ENCODE measurements around the gene NEFH. TPM values are rescaled to one million over a fixed set of nuclear protein-coding genes. Genes with fewer than 3 reads are reported as not detected.

Gene NEFH
- polyA plus RNA-seq, 2 of the 4 experiments (the other 2 are of a cell fraction) = 0.06 to 0.23 TPM

GRCh38 chr22:29536411-29536810 lies 56.4 kb downstream of the NEFH start:
- 97% methylated on average over 3 of the region's 3 CpGs for WGBS (ENCODE audit: missing lambda C conversion rate)
- H3K4me3 ChIP-seq = no peak overlapping the region
- H3K27ac ChIP-seq = no peak overlapping the region
- no peaks in the 10 kb centered on the region for H3K9me3 ChIP-seq
- ChIA-PET CTCF (no interaction called here), POLR2A (no interaction called here)
- H3K4me2 ChIP-seq = no peak overlapping the region
- no peaks in the 10 kb centered on the region for H3K4me1 ChIP-seq
- ATAC-seq (no peak), DNase-seq (ENCODE audit: low read depth in 1 of 2, low spot score in 1 of 2) (no peak), FAIRE-seq (no peak)
- TF ChIP-seq FOSB (CRISPR knock-in tag; IDR thresholded peaks at IDR 0.05) (no peak), USF2 (IDR thresholded peaks at IDR 0.05) (no peak), KDM5A (IDR thresholded peaks at IDR 0.05) (no peak), RARB (CRISPR knock-in tag; IDR thresholded peaks at IDR 0.05) (no peak), MYC (IDR thresholded peaks at IDR 0.05; ENCODE audit: borderline replicate concordance, low read length) (no peak), EHF (CRISPR knock-in tag; IDR thresholded peaks at IDR 0.05) (no peak), EHMT2 (IDR thresholded peaks at IDR 0.05; ENCODE audit: low read depth) (no peak), POLR2AphosphoS2 (conservative IDR thresholded peaks at IDR 0.05; ENCODE audit: low read length) (no peak)

- no peak for TF ChIP-seq RNF2 (IDR thresholded peaks at IDR 0.05; ENCODE audit: borderline replicate concordance, low read depth)
- TF ChIP-seq ZC3H11A (IDR thresholded peaks at IDR 0.05) = no peak
- no peak for TF ChIP-seq NPAS2 (CRISPR knock-in tag; IDR thresholded peaks at IDR 0.05; ENCODE audit: borderline replicate concordance)
- no peak for TF ChIP-seq CTCF (IDR thresholded peaks at IDR 0.05)
- no peak for TF ChIP-seq USF2 (IDR thresholded peaks at IDR 0.05)
- TF ChIP-seq EHF (CRISPR knock-in tag; IDR thresholded peaks at IDR 0.05) = no peak
- TF ChIP-seq MAFK (IDR thresholded peaks at IDR 0.05; ENCODE audit: partially characterized antibody) = no peak
- TF ChIP-seq SMC3 (IDR thresholded peaks at IDR 0.05) = no peak
- TF ChIP-seq ELK1 (IDR thresholded peaks at IDR 0.05; ENCODE audit: low read depth, low read length) = no peak
- no peak for TF ChIP-seq KDM5A (IDR thresholded peaks at IDR 0.05)
- TF ChIP-seq RFX5 (IDR thresholded peaks at IDR 0.05) = no peak
- no peak for TF ChIP-seq PBX3 (IDR thresholded peaks at IDR 0.05)
- no peak for TF ChIP-seq POLR2AphosphoS2 (conservative IDR thresholded peaks at IDR 0.05; ENCODE audit: low read length)
- TF ChIP-seq MYC (IDR thresholded peaks at IDR 0.05; ENCODE audit: borderline replicate concordance, low read length) = no peak
- TF ChIP-seq, protein P1, sequence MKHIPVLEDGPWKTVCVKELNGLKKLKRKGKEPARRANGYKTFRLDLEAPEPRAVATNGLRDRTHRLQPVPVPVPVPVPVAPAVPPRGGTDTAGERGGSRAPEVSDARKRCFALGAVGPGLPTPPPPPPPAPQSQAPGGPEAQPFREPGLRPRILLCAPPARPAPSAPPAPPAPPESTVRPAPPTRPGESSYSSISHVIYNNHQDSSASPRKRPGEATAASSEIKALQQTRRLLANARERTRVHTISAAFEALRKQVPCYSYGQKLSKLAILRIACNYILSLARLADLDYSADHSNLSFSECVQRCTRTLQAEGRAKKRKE (CRISPR knock-in tag; IDR thresholded peaks at IDR 0.05; ENCODE audit: low read depth) = no peak
- no peak for TF ChIP-seq RARB (CRISPR knock-in tag; IDR thresholded peaks at IDR 0.05)
- TF ChIP-seq HOXA7 (CRISPR knock-in tag; IDR thresholded peaks at IDR 0.05) = no peak
- TF ChIP-seq POLR2A (IDR thresholded peaks at IDR 0.05; ENCODE audit: low read length) = no peak
- TF ChIP-seq NFE2L2 (conservative IDR thresholded peaks at IDR 0.05; ENCODE audit: low read length) = no peak
- TF ChIP-seq FOSB (CRISPR knock-in tag; IDR thresholded peaks at IDR 0.05) = no peak
- no peaks in the 10 kb centered on the region for H3K4me1 ChIP-seq
- FAIRE-seq (no peak), DNase-seq (ENCODE audit: low read depth in 1 of 2, low spot score in 1 of 2) (no peak), ATAC-seq (no peak)
- WGBS (ENCODE audit: missing lambda C conversion rate) = 94% methylated on average over 3 of the region's 3 CpGs
- H3K9me3 ChIP-seq = no peaks in the 10 kb centered on the region
- CTCF ChIA-PET = interaction anchor here (1.5 kb wide), 1 partner anchor 15 kb away, joined by 4 read pairs; no protein-coding TSS in a partner anchor
- H3K4me2 ChIP-seq = no peak overlapping the region
- no peak overlapping the region for H3K27ac ChIP-seq
- POLR2A ChIA-PET = no interaction called here
- no peak overlapping the region for H3K4me3 ChIP-seq
These were observed 59.1 kb downstream of the NEFH start for GRCh38 chr22:29539105-29539504.

Other genes starting within 250 kb of the NEFH start
- 10.2 and 14.2 TPM in 2 replicates for gene RHBDD3, start 212.2 kb upstream of the NEFH start, polyA plus RNA-seq (2011; rRNA removed)
- 20.0 to 23.2 TPM (median 20.8 TPM) in 3 replicates for gene RHBDD3, start 212.2 kb upstream of the NEFH start, polyA plus RNA-seq (2017; fragmentation: RNase III; extraction: RNeasy Plus Mini Kit Qiagen cat#74134 plus additional on column Dnase treatment)
- 146 and 202 TPM in 2 replicates for gene EWSR1, start 211.9 kb upstream of the NEFH start, polyA plus RNA-seq (2011; rRNA removed)
- gene EWSR1, start 211.9 kb upstream of the NEFH start, polyA plus RNA-seq (2017; fragmentation: RNase III; extraction: RNeasy Plus Mini Kit Qiagen cat#74134 plus additional on column Dnase treatment) = 266 to 281 TPM (median 272 TPM) in 3 replicates
- 6.5 and 7.6 TPM in 2 replicates for gene GAS2L1, start 173.6 kb upstream of the NEFH start, polyA plus RNA-seq (2011; rRNA removed)
- 14.8 to 17.2 TPM (median 16.5 TPM) in 3 replicates for gene GAS2L1, start 173.6 kb upstream of the NEFH start, polyA plus RNA-seq (2017; fragmentation: RNase III; extraction: RNeasy Plus Mini Kit Qiagen cat#74134 plus additional on column Dnase treatment)
- 0.08 and 0.28 TPM in 2 replicates for gene RASL10A, start 164.5 kb upstream of the NEFH start, polyA plus RNA-seq (2011; rRNA removed)
- 0.22 to 0.36 TPM (median 0.25 TPM) in 3 replicates for gene RASL10A, start 164.5 kb upstream of the NEFH start, polyA plus RNA-seq (2017; fragmentation: RNase III; extraction: RNeasy Plus Mini Kit Qiagen cat#74134 plus additional on column Dnase treatment)
- 25.4 and 27.0 TPM in 2 replicates for gene AP1B1, start 91.6 kb upstream of the NEFH start, polyA plus RNA-seq (2011; rRNA removed)
- 22.0 to 22.9 TPM (median 22.5 TPM) in 3 replicates for gene AP1B1, start 91.6 kb upstream of the NEFH start, polyA plus RNA-seq (2017; fragmentation: RNase III; extraction: RNeasy Plus Mini Kit Qiagen cat#74134 plus additional on column Dnase treatment)
- gene RFPL1, start 41.6 kb upstream of the NEFH start, polyA plus RNA-seq (2011; rRNA removed) = not detected in 2 replicates
- gene RFPL1, start 41.6 kb upstream of the NEFH start, polyA plus RNA-seq (2017; fragmentation: RNase III; extraction: RNeasy Plus Mini Kit Qiagen cat#74134 plus additional on column Dnase treatment) = not detected in 3 replicates
- gene THOC5, start 73.5 kb downstream of the NEFH start, polyA plus RNA-seq (2011; rRNA removed) = 34.4 and 43.3 TPM in 2 replicates
- 23.4 to 24.1 TPM (median 23.5 TPM) in 3 replicates for gene THOC5, start 73.5 kb downstream of the NEFH start, polyA plus RNA-seq (2017; fragmentation: RNase III; extraction: RNeasy Plus Mini Kit Qiagen cat#74134 plus additional on column Dnase treatment)
- gene NIPSNAP1, start 100.9 kb downstream of the NEFH start, polyA plus RNA-seq (2011; rRNA removed) = 68.6 and 77.2 TPM in 2 replicates
- gene NIPSNAP1, start 100.9 kb downstream of the NEFH start, polyA plus RNA-seq (2017; fragmentation: RNase III; extraction: RNeasy Plus Mini Kit Qiagen cat#74134 plus additional on column Dnase treatment) = 80.5 to 86.1 TPM (median 85.5 TPM) in 3 replicates
- 16.5 and 23.7 TPM in 2 replicates for gene NF2, start 123.4 kb downstream of the NEFH start, polyA plus RNA-seq (2011; rRNA removed)
- gene NF2, start 123.4 kb downstream of the NEFH start, polyA plus RNA-seq (2017; fragmentation: RNase III; extraction: RNeasy Plus Mini Kit Qiagen cat#74134 plus additional on column Dnase treatment) = 14.4 to 17.1 TPM (median 15.9 TPM) in 3 replicates
- gene CABP7, start 239.8 kb downstream of the NEFH start, polyA plus RNA-seq (2011; rRNA removed) = 0.05 and 0.09 TPM in 2 replicates
- gene CABP7, start 239.8 kb downstream of the NEFH start, polyA plus RNA-seq (2017; fragmentation: RNase III; extraction: RNeasy Plus Mini Kit Qiagen cat#74134 plus additional on column Dnase treatment) = 0.13 to 0.17 TPM (median 0.15 TPM) in 3 replicates

Measured in A549 (cell line).